ENCODE data around the gene TBL1X. TPM values are rescaled to one million over a fixed set of nuclear protein-coding genes. Genes with fewer than 3 reads are reported as not detected.

TBL1X gene
- total and polyA plus RNA-seq, 2 of the 4 experiments (the other 2 are of a cell fraction), result 16.2 to 20.8 TPM

DNA sequence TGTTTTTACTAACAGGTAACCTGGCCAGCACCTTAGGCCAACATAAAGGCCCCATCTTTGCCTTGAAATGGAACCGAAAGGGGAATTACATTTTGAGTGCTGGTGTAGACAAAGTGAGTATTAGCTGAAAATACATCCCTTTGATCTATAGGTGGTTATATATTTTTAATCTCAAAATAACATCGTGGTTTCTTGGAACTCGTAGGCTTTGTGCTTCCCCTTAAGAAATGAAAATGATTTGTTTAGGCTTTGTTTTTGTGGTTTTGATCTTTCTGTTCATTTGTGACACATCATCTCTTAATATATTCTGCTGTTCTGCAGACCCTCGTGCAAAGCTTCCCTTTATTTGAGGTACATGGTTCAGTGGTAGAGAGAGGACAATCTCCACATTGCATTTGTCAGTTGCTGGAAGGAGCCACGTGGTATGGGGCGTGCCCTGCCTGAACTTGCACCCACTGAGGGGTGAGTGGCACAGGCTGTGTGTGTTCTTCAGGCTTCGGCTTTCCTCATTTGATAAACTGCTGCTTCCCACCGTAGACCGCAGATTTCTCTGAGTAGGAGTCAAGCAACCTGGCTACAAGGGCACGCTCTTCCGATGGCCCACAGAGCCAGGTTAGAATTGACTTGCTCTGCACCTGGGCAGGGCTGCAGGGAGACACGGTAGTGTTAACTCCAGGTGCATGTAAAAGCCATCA lies 228.6 kb downstream of the TBL1X start:
- no peaks in the 10 kb centered on the region; a peak in 1 of 4 replicates for H3K79me1 ChIP-seq (ENCODE audit: low read depth in 1 of 2, low read length in 2 of 2)
- no peak overlapping the region for H4K91ac ChIP-seq (ENCODE audit: insufficient read depth, low read depth, low read length)
- no peak overlapping the region for H3K4ac ChIP-seq (ENCODE audit: low read depth, low read length)
- no peak overlapping the region for H3K9ac ChIP-seq (ENCODE audit: low read depth, low read length)
- no peak overlapping the region for H4K5ac ChIP-seq (ENCODE audit: low read depth, low read length)
- DNase-seq (no peak), ATAC-seq (ENCODE audit: low read depth) (no peak)
- 0 out of 2 replicates have a peak, but pooled peaks cover 5% of the 10 kb centered on the region for H3K9me1 ChIP-seq (ENCODE audit: insufficient read depth, low read length)
- ChIA-PET POLR2A (ENCODE audit: unreplicated experiment) (no interaction called here), CTCF (no interaction called here)
- peaks cover 7% of the 10 kb centered on the region; the same call in 1 of the 2 replicates for H3K9me3 ChIP-seq (ENCODE audit: control insufficient read depth, insufficient read depth, low read length)
- no peak overlapping the region for H2AK5ac ChIP-seq (ENCODE audit: low read depth, low read length)
- H3K4me1 ChIP-seq (ENCODE audit: control insufficient read depth, insufficient read depth, low read length), result no peaks in the 10 kb centered on the region
- H2AK9ac ChIP-seq (replicated peaks; ENCODE audit: low read depth, low read length, poor library complexity), result no peak overlapping the region
- no peak overlapping the region for H3K27ac ChIP-seq (ENCODE audit: insufficient read depth, low read length)
- 69% methylated on average over 3 of the region's 12 CpGs; no CpG with 5 or more reads in 1 of the 2 experiments for WGBS, 2 experiments (ENCODE audit: extremely low coverage in 2 of 2, insufficient read length in 1 of 2)
- no peak overlapping the region for H3K4me2 ChIP-seq (ENCODE audit: low read depth, low read length)
- no peak for TF ChIP-seq RFX5 (IDR thresholded peaks at IDR 0.05; ENCODE audit: low read depth, low read length)
- TF ChIP-seq RCOR1 (IDR thresholded peaks at IDR 0.05; ENCODE audit: insufficient replicate concordance, low read length), result no peak
- TF ChIP-seq, protein P1, sequence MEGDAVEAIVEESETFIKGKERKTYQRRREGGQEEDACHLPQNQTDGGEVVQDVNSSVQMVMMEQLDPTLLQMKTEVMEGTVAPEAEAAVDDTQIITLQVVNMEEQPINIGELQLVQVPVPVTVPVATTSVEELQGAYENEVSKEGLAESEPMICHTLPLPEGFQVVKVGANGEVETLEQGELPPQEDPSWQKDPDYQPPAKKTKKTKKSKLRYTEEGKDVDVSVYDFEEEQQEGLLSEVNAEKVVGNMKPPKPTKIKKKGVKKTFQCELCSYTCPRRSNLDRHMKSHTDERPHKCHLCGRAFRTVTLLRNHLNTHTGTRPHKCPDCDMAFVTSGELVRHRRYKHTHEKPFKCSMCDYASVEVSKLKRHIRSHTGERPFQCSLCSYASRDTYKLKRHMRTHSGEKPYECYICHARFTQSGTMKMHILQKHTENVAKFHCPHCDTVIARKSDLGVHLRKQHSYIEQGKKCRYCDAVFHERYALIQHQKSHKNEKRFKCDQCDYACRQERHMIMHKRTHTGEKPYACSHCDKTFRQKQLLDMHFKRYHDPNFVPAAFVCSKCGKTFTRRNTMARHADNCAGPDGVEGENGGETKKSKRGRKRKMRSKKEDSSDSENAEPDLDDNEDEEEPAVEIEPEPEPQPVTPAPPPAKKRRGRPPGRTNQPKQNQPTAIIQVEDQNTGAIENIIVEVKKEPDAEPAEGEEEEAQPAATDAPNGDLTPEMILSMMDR (conservative IDR thresholded peaks at IDR 0.05; ENCODE audit: low read depth, low read length), result no peak
- TF ChIP-seq, protein P2, sequence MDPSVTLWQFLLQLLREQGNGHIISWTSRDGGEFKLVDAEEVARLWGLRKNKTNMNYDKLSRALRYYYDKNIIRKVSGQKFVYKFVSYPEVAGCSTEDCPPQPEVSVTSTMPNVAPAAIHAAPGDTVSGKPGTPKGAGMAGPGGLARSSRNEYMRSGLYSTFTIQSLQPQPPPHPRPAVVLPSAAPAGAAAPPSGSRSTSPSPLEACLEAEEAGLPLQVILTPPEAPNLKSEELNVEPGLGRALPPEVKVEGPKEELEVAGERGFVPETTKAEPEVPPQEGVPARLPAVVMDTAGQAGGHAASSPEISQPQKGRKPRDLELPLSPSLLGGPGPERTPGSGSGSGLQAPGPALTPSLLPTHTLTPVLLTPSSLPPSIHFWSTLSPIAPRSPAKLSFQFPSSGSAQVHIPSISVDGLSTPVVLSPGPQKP (IDR thresholded peaks at IDR 0.05; ENCODE audit: borderline replicate concordance, low read depth, low read length), result no peak
- TF ChIP-seq CEBPB (IDR thresholded peaks at IDR 0.05; ENCODE audit: low read depth, low read length), result no peak
- TF ChIP-seq CHD1 (IDR thresholded peaks at IDR 0.05; ENCODE audit: low read depth, low read length), result no peak
- TF ChIP-seq RAD21 (IDR thresholded peaks at IDR 0.05; ENCODE audit: low read length), result no peak
- TF ChIP-seq MAZ (IDR thresholded peaks at IDR 0.05; ENCODE audit: borderline replicate concordance, low read depth, low read length), result no peak
- TF ChIP-seq NFE2L2 (IDR thresholded peaks at IDR 0.05; ENCODE audit: low read depth, low read length), result no peak
- no peak for TF ChIP-seq MAFK (IDR thresholded peaks at IDR 0.05; ENCODE audit: low read depth, low read length)
- TF ChIP-seq MXI1 (IDR thresholded peaks at IDR 0.05; ENCODE audit: borderline replicate concordance, low read depth, low read length), result no peak
- TF ChIP-seq, protein P3, sequence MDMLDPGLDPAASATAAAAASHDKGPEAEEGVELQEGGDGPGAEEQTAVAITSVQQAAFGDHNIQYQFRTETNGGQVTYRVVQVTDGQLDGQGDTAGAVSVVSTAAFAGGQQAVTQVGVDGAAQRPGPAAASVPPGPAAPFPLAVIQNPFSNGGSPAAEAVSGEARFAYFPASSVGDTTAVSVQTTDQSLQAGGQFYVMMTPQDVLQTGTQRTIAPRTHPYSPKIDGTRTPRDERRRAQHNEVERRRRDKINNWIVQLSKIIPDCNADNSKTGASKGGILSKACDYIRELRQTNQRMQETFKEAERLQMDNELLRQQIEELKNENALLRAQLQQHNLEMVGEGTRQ (IDR thresholded peaks at IDR 0.05; ENCODE audit: low read depth, low read length), result no peak
- H3K4me3 ChIP-seq (ENCODE audit: insufficient read depth, low read depth, low read length), result no peak overlapping the region
- no peak overlapping the region for H3K18ac ChIP-seq (ENCODE audit: low read depth, low read length)
- no peak overlapping the region for H2BK120ac ChIP-seq (ENCODE audit: low read depth, low read length)
- BruUV-seq (replicated peaks), result no TSS peak
- H3K14ac ChIP-seq (replicated peaks; ENCODE audit: low read depth, low read length), result no peak overlapping the region
- dilution Hi-C loops (cut with HindIII; ENCODE audit: low sequenced_read_pairs, unreplicated experiment), result no loop called here
- no peak overlapping the region for H2BK20ac ChIP-seq (ENCODE audit: low read depth, low read length)
- no peak overlapping the region for H2BK5ac ChIP-seq (ENCODE audit: low read depth, low read length, poor library complexity, severe bottlenecking)
- H2AFZ ChIP-seq (replicated peaks; ENCODE audit: low read length, poor library complexity), result no peak overlapping the region
- intact Hi-C loops (cut with micrococcal nuclease), result no loop called here
- no peak overlapping the region for H3K23ac ChIP-seq (ENCODE audit: low read depth, low read length)
- in situ Hi-C loops (cut with MboI; ENCODE audit: low sequenced_read_pairs), result no loop called here
- H2BK15ac ChIP-seq (ENCODE audit: low read depth, low read length), result no peak overlapping the region
- peaks cover 37% of the 10 kb centered on the region for H3K36me3 ChIP-seq (ENCODE audit: control insufficient read depth, insufficient read depth, low read length)
- H3K56ac ChIP-seq (ENCODE audit: extremely low read depth, insufficient read depth, low read length), result no peak overlapping the region
- no peaks in the 10 kb centered on the region for H3K27me3 ChIP-seq (ENCODE audit: control insufficient read depth, insufficient read depth, low read length)
- H4K8ac ChIP-seq (ENCODE audit: low read depth in 2 of 2, low read length in 2 of 2), result no peak overlapping the region
- H4K20me1 ChIP-seq (ENCODE audit: insufficient read depth, low read length), result no peaks in the 10 kb centered on the region

Measured in IMR-90 (cell line).